ENCODE data around the gene SCGB2B2.
"Not testable (repeated sequence)": the region's sequence is repeated elsewhere in the genome, so short reads cannot be mapped to it uniquely, and the experiment has no call there.

SCGB2B2 gene

DNA sequence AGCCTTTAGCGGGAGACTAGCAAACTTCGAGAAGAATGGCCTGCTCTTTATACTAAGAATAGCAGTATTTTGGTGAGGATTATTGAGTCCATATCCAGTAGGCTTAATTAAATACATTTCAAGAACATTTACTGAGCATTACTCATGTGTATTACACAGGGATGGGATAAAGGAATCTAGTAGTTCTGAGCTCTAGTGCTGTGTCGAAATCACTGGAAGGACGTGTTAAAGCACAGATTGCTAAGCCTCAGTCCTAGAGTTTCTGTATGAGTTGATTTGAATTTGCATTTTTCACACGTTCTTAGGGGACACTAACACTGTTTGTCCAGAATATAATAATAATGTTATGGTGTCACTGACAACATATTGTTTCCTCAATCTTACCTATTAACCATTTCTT is 9.5 kb upstream of the SCGB2B2 start:
- WGBS (ENCODE audit: extremely low coverage, insufficient coverage, insufficient read length), result no CpG with 5 or more reads among the region's 5 CpGs
- Histone ChIP-seq H3K79me1 (ENCODE audit: low read length) (no peaks in the 10 kb centered on the region), H3K27ac (ENCODE audit: low read depth, low read length) (no peak overlapping the region), H3K36me3 (ENCODE audit: control insufficient read depth in 1 of 2, insufficient read depth in 2 of 2, low read length in 2 of 2) (peaks cover 4 to 11% of the 10 kb centered on the region in 2 experiments), H3K9ac (ENCODE audit: low read length) (no peak overlapping the region), H3K18ac (ENCODE audit: low read length) (no peak overlapping the region), H3K14ac (ENCODE audit: low read length) (no peak overlapping the region), H3K79me2 (ENCODE audit: control insufficient read depth, insufficient read depth, low read length, poor library complexity) (no peaks in the 10 kb centered on the region), H3K9me3 (ENCODE audit: insufficient read depth, low read depth, low read length) (peaks cover 9% of the 10 kb centered on the region), H3K4me1 (ENCODE audit: control insufficient read depth in 1 of 2, insufficient read depth in 2 of 2, low read length in 2 of 2) (no peaks in the 10 kb centered on the region), H2AK5ac (ENCODE audit: low read length) (no peak overlapping the region), H2BK120ac (ENCODE audit: insufficient read depth, low read length, poor library complexity) (no peak overlapping the region), H2BK12ac (ENCODE audit: low read length) (no peak overlapping the region), H4K12ac (ENCODE audit: low read depth, low read length) (no peak overlapping the region), H3K4me3 (ENCODE audit: low read depth, low read length) (no peak overlapping the region), H3K4me2 (ENCODE audit: low read length) (no peak overlapping the region), H2AFZ (ENCODE audit: insufficient read depth, low read length, poor library complexity) (no peak overlapping the region), H3K23ac (ENCODE audit: low read length) (no peak overlapping the region), H3K27me3 (ENCODE audit: insufficient read depth, low read length) (no peaks in the 10 kb centered on the region), H2BK5ac (ENCODE audit: low read depth, low read length, poor library complexity) (no peak overlapping the region), H4K91ac (ENCODE audit: low read depth, low read length) (no peak overlapping the region), H3K4ac (ENCODE audit: low read depth, low read length) (no peak overlapping the region), H4K8ac (ENCODE audit: low read depth, low read length) (no peak overlapping the region)
- DNase-seq, result no peak

- H2AFZ ChIP-seq (ENCODE audit: insufficient read depth, low read length, poor library complexity); H4K8ac ChIP-seq (ENCODE audit: low read depth, low read length); H3K9me3 ChIP-seq (ENCODE audit: insufficient read depth, low read depth, low read length); H3K23ac ChIP-seq (ENCODE audit: low read length); H2BK12ac ChIP-seq (ENCODE audit: low read length); H3K4me1 ChIP-seq (ENCODE audit: control insufficient read depth in 1 of 2, insufficient read depth in 2 of 2, low read length in 2 of 2); H3K79me2 ChIP-seq (ENCODE audit: control insufficient read depth, insufficient read depth, low read length, poor library complexity); H3K4me3 ChIP-seq (ENCODE audit: low read depth, low read length); H3K14ac ChIP-seq (ENCODE audit: low read length); H3K9ac ChIP-seq (ENCODE audit: low read length); H2AK5ac ChIP-seq (ENCODE audit: low read length); H3K27me3 ChIP-seq (ENCODE audit: insufficient read depth, low read length); H4K91ac ChIP-seq (ENCODE audit: low read depth, low read length); DNase-seq; H3K27ac ChIP-seq (ENCODE audit: low read depth, low read length); H3K4me2 ChIP-seq (ENCODE audit: low read length); H3K4ac ChIP-seq (ENCODE audit: low read depth, low read length); H4K12ac ChIP-seq (ENCODE audit: low read depth, low read length); H3K18ac ChIP-seq (ENCODE audit: low read length); H3K79me1 ChIP-seq (ENCODE audit: low read length); H2BK120ac ChIP-seq (ENCODE audit: insufficient read depth, low read length, poor library complexity); H2BK5ac ChIP-seq (ENCODE audit: low read depth, low read length, poor library complexity): not testable (repeated sequence)
- no CpG with 5 or more reads among the region's 5 CpGs for WGBS (ENCODE audit: extremely low coverage, insufficient coverage, insufficient read length)
- H3K36me3 ChIP-seq (ENCODE audit: control insufficient read depth in 1 of 2, insufficient read depth in 2 of 2, low read length in 2 of 2), result peaks cover 6 to 13% of the 10 kb centered on the region in 2 experiments
Observed at GRCh38 chr19:34685266-34685665, 8.3 kb upstream of the SCGB2B2 start.

GRCh38 chr19:34681478-34681877 is 4.5 kb upstream of the SCGB2B2 start:
- H3K27me3 ChIP-seq (ENCODE audit: insufficient read depth, low read length), result no peaks in the 10 kb centered on the region
- no peak overlapping the region for H4K12ac ChIP-seq (ENCODE audit: low read depth, low read length)
- H2AFZ ChIP-seq (ENCODE audit: insufficient read depth, low read length, poor library complexity), result no peak overlapping the region
- H2BK120ac ChIP-seq (ENCODE audit: insufficient read depth, low read length, poor library complexity), result no peak overlapping the region
- H3K79me1 ChIP-seq (ENCODE audit: low read length), result peaks cover 9% of the 10 kb centered on the region
- no peak overlapping the region for H3K18ac ChIP-seq (ENCODE audit: low read length)
- H3K4me2 ChIP-seq (ENCODE audit: low read length), result no peak overlapping the region
- DNase-seq, result no peak
- H2BK5ac ChIP-seq (ENCODE audit: low read depth, low read length, poor library complexity), result no peak overlapping the region
- no peak overlapping the region for H3K14ac ChIP-seq (ENCODE audit: low read length)
- no peak overlapping the region for H3K27ac ChIP-seq (ENCODE audit: low read depth, low read length)
- no peak overlapping the region for H4K91ac ChIP-seq (ENCODE audit: low read depth, low read length)
- H3K4me3 ChIP-seq (ENCODE audit: low read depth, low read length), result no peak overlapping the region
- H3K4me1 ChIP-seq (ENCODE audit: control insufficient read depth in 1 of 2, insufficient read depth in 2 of 2, low read length in 2 of 2), result peaks cover 3 to 6% of the 10 kb centered on the region in 2 experiments
- H3K4ac ChIP-seq (ENCODE audit: low read depth, low read length), result no peak overlapping the region
- peaks cover 8% of the 10 kb centered on the region for H3K79me2 ChIP-seq (ENCODE audit: control insufficient read depth, insufficient read depth, low read length, poor library complexity)
- no peak overlapping the region for H3K23ac ChIP-seq (ENCODE audit: low read length)
- H2BK12ac ChIP-seq (ENCODE audit: low read length), result no peak overlapping the region
- H2AK5ac ChIP-seq (ENCODE audit: low read length), result no peak overlapping the region
- H3K36me3 ChIP-seq (ENCODE audit: control insufficient read depth in 1 of 2, insufficient read depth in 2 of 2, low read length in 2 of 2), result peaks cover 8 to 23% of the 10 kb centered on the region in 2 experiments
- peaks cover 10% of the 10 kb centered on the region for H3K9me3 ChIP-seq (ENCODE audit: insufficient read depth, low read depth, low read length)
- no peak overlapping the region for H3K9ac ChIP-seq (ENCODE audit: low read length)
- no peak overlapping the region for H4K8ac ChIP-seq (ENCODE audit: low read depth, low read length)
- no CpG with 5 or more reads among the region's 9 CpGs for WGBS (ENCODE audit: extremely low coverage, insufficient coverage, insufficient read length)

- H3K4me3 ChIP-seq (ENCODE audit: low read depth, low read length), result no peak overlapping the region
- H3K27me3 ChIP-seq (ENCODE audit: insufficient read depth, low read length), result peaks cover 2% of the 10 kb centered on the region
- H2BK5ac ChIP-seq (ENCODE audit: low read depth, low read length, poor library complexity), result no peak overlapping the region
- no peak overlapping the region for H3K9ac ChIP-seq (ENCODE audit: low read length)
- no peak for DNase-seq
- no peak overlapping the region for H3K23ac ChIP-seq (ENCODE audit: low read length)
- H3K4ac ChIP-seq (ENCODE audit: low read depth, low read length), result no peak overlapping the region
- no peak overlapping the region for H4K12ac ChIP-seq (ENCODE audit: low read depth, low read length)
- H4K91ac ChIP-seq (ENCODE audit: low read depth, low read length), result no peak overlapping the region
- H3K9me3 ChIP-seq (ENCODE audit: insufficient read depth, low read depth, low read length), result peaks cover 10% of the 10 kb centered on the region
- no peak overlapping the region for H2AFZ ChIP-seq (ENCODE audit: insufficient read depth, low read length, poor library complexity)
- H2BK12ac ChIP-seq (ENCODE audit: low read length), result no peak overlapping the region
- H3K79me2 ChIP-seq (ENCODE audit: control insufficient read depth, insufficient read depth, low read length, poor library complexity), result peaks cover 8% of the 10 kb centered on the region
- H4K8ac ChIP-seq (ENCODE audit: low read depth, low read length), result no peak overlapping the region
- H3K14ac ChIP-seq (ENCODE audit: low read length), result no peak overlapping the region
- peaks cover 8 to 20% of the 10 kb centered on the region in 2 experiments for H3K36me3 ChIP-seq (ENCODE audit: control insufficient read depth in 1 of 2, insufficient read depth in 2 of 2, low read length in 2 of 2)
- no peak overlapping the region for H3K27ac ChIP-seq (ENCODE audit: low read depth, low read length)
- H3K79me1 ChIP-seq (ENCODE audit: low read length), result peaks cover 9% of the 10 kb centered on the region
- H2BK120ac ChIP-seq (ENCODE audit: insufficient read depth, low read length, poor library complexity), result no peak overlapping the region
- H2AK5ac ChIP-seq (ENCODE audit: low read length), result no peak overlapping the region
- H3K18ac ChIP-seq (ENCODE audit: low read length), result peak overlapping the region; percentile 58
- H3K4me2 ChIP-seq (ENCODE audit: low read length), result peak overlapping the region; percentile 85
- H3K4me1 ChIP-seq (ENCODE audit: control insufficient read depth in 1 of 2, insufficient read depth in 2 of 2, low read length in 2 of 2), result peaks cover 3 to 6% of the 10 kb centered on the region in 2 experiments
- no CpG with 5 or more reads among the region's 10 CpGs for WGBS (ENCODE audit: extremely low coverage, insufficient coverage, insufficient read length)
Observed at GRCh38 chr19:34678421-34678820, 1.5 kb upstream of the SCGB2B2 start.
